IPS-18c (cell line): ENCODE measurements around the gene SHISA6.

Experiments used
- H3K4me3 ChIP-seq: 2 replicates; pipeline ENCODE4 v1.7.0; 2013; ENCODE audit warnings: low read depth, mild to moderate bottlenecking, low read length, moderate library complexity; ENCODE audit not compliant: insufficient read depth
- H3K9me3 ChIP-seq: one replicate; pipeline ENCODE4 v1.6.1; 2013; ENCODE audit warnings: mild to moderate bottlenecking, low read length, moderate library complexity; ENCODE audit not compliant: control insufficient read depth, insufficient read depth

Gene SHISA6

DNA sequence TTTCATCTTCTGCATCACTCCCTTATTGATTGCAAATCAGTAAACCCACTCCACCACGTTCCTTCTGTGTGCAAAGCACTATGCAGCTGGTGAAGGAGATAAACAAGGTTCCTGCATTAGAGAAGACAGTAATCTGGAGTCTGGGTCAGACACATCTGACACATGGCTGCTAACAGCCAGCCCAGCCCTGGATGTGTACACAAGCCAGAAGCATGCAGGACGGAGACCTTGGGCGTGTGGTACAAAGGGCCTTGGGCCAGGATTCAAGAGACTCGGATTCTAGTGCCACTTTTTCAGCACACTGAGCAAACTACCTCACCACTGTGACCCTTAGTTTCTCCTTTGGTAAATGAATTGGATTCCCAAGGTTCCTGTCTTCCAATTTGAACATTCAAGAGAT, 270.7 kb downstream of the SHISA6 start:
- Histone ChIP-seq H3K4me3 (no peak overlapping the region), H3K9me3 (no peaks in the 10 kb centered on the region)

DNA sequence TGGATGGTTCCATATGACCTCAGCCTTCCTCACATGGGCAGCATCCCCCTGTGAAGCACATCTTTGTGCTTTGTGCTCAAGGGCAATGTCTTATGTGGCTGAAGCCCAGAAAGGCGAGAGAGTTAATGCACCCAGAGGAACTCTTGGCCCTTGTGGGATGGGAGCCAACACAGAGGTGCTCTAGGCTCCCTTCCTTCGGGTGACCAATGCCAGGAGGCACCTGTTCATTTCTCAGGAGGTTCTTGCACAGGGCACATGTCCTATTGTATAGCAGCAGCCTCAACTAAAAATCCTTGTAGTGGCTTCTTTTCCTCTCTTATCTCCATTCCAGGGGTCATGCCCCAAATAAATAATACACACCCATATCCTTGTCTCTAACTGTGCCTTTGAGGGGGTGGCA, 273.6 kb downstream of the SHISA6 start:
- Histone ChIP-seq H3K9me3 (no peaks in the 10 kb centered on the region), H3K4me3 (no peak overlapping the region)

DNA sequence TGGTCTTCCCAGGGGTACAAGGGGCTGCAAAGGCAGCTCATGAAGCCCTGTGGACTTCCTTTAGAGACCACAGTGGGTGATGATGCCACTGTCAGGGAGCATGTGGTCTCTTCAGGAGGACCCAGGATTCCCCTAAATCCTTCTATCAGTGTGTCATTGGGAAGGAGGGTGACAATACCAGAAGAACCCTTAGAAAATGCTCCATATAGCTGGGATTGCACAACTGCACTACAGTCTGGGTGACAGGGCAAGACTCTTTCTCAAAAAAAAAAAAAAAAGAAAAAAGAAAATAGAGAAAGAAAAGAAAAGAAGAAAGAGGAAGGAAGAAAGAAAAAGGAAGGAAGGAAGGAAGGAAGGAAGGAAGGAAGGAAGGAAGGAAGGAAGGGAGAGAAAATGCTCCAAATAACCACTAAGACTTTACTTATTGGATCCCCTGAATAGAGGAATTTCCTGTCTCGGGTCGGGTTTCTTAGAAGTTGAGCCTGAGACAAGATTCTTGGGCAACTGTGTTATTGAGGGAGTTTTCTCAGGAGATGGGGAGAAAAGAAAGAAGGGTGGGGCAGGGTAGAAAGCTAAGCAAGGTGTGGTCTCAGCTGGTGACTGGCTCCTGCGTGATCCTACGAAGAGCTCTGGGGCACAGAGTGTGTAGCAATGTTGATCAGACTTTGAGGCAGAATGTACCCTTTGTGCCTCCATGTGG, 274.1 kb downstream of the SHISA6 start:
- H3K4me3 ChIP-seq: no peak overlapping the region

DNA sequence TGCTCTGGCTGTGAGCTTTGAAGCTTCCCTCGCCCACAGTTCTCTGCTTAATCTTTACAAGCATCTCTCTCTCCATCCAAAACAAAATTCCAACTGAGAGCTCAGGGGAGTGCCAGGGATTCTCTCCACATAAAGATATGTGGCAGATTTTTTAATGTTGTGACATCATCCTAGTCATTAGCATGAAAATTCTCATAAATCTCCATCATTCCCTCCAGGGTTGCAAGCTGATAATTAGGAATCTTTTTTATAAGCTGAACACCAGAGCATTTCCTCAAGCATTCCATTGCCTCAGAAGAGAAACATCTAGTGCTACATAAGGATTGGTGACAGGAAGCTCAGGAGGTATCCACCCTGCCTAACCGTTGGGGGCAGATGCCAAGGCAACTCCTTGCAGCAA, 274.9 kb downstream of the SHISA6 start:
- H3K9me3 ChIP-seq: no peaks in the 10 kb centered on the region
- no peak overlapping the region for H3K4me3 ChIP-seq

More for the DNA sequence above, 274.1 kb downstream of the SHISA6 start:
- no peaks in the 10 kb centered on the region for H3K9me3 ChIP-seq

DNA sequence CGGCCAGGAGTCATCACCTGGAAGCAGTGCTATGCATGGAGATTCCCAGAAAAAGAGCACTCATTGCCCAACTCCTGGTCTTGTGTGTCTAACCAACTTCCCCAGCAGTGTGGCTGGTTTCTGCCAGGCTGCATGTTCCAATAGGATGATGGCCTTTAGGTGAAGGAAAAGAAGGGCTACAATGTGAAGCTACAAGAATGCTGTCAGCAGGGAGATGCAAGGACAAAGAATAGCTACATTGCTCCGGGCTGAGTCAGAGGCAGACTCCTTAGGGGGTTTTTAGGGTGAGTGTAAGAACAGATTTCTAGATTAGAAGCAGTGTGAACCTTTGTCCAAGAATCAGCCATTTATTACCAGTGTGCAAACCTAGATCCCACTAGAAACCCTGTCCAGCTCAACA, 294.2 kb downstream of the SHISA6 start:
- no peak overlapping the region for H3K4me3 ChIP-seq
- peaks cover 2% of the 10 kb centered on the region for H3K9me3 ChIP-seq

DNA sequence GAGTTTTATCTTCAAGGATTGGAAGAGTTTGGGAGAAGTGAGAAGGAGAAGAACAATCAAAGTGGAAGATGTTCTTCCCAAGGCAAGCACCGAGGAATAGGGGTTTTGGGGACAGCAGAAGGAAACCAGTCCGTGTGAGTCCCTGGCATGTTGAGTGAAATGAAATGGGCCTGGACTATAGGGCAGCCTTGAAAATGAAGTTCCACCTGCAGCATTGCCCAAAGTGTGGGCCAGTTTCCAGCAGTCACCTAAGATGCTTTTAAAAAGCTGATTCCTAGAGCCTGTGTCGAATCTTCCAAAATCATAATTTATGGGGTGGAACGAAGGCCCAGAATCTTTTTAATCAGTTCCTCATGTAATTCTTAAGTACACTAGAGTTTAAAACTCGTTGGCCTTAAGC, 297.4 kb downstream of the SHISA6 start:
- peaks cover 2% of the 10 kb centered on the region for H3K9me3 ChIP-seq
- no peak overlapping the region for H3K4me3 ChIP-seq

DNA sequence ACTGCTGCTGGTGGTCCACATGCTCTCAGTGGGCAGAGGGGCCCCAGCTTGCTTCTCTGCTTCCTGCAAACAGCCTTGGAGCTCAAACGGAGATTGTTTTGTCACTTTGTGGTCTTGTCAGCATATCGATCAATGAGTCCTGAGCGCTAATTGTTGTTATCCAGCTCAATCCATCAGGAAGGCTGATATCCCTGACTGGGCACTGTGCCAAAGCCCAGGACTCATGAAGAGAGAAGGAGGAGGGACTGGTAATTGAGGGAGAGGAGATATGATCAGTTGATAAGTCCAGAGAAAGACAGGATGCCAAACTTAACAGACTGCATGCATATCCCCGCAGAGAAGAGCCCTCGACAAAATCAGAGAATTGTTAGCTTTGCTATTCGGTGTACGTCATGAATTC, 298.6 kb downstream of the SHISA6 start:
- Histone ChIP-seq H3K4me3 (no peak overlapping the region), H3K9me3 (peaks cover 2% of the 10 kb centered on the region)

DNA sequence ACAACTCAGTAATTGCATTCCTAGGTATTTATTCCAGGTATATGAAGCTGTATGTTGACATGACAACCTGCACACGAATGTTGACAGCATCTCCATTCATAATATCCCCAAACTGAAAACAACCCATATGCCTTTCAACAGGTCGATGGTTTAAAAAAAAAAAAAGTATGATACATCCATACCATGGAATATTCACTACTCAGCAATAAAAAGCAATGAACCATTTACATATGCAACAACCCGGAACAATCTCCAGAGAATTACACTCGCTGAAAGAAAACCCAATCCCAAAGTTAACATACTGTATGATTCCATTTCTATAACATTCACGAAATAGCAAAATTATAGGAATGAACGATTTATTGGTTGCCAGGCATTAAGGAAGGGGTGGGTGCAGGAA, 304.0 kb downstream of the SHISA6 start:
- Histone ChIP-seq H3K4me3 (no peak overlapping the region), H3K9me3 (no peaks in the 10 kb centered on the region)

DNA sequence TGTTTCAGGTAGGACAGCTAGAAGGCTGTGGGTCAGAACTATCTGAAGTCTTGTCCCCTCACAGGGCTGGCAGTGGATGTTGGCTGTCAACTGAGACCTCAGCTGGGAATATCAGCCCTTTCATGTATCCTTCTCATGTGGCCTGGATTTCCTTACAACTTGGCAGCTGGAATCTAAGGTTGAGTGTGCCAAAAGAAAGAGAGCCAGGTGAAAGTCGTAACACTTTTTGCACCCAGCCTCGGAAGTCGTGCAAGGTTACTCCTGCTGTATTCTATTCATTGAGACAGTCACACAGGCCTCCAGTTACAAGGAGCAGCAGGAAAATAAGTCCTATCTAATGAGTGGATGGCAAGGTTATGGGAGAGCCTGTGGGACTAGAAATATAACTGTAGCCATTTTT, 304.7 kb downstream of the SHISA6 start:
- no peaks in the 10 kb centered on the region for H3K9me3 ChIP-seq
- no peak overlapping the region for H3K4me3 ChIP-seq

DNA sequence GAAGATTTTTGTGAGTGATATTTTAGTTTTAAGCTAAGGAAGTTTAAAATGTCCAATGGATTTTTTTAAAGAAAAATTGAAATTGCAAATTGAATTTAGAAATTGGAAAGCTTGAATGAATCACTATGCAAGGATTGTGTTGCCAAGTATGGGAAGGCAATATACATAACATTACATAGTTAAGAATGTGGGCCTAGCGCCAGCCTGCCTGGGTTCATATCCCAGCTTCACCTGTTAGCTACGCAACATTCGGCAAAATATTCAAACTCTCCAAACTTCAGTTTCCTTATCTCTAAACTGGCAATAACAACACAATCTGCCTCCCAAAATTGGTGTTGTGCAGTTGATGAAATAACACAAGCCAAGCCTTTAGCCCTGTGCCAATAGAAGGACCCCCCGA, 306.8 kb downstream of the SHISA6 start:
- no peak overlapping the region for H3K4me3 ChIP-seq
- no peaks in the 10 kb centered on the region for H3K9me3 ChIP-seq

DNA sequence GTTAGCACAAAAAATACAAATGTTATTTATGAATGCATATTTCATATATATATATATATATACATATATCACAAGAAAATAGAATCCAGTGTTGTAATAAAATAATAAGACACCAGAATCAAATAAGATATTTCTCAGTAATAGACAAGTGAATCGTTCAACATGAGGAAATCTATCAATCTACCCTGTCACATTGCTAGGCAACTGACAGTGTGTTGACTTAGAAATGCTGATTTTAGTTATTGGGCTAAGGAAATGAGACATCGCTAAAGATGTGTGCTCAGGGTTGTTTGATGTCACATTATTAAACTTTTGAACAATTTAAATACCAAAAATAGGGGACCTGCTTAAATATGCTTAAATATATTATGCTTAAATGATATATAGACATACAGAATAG, 307.4 kb downstream of the SHISA6 start:
- no peak overlapping the region for H3K4me3 ChIP-seq

DNA sequence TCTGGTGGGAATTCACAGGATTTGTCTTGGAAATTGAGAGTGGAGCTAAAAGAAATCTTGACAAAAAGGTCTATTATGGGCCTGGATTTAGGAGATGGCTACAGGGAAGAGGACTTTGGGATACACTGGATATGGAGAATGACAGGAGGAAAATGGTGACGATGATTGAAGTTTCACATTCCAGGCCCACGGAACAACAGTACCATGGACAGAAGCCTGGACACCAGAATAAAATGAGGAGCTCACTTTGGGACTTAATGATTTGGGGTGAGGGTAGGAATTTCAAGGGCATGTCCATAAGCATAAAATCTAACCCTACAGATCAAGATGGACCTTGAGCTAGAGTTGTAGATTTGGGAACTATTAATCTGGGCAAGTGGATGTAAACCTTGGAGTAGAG, 309.4 kb downstream of the SHISA6 start:
- Histone ChIP-seq H3K4me3 (no peak overlapping the region), H3K9me3 (no peaks in the 10 kb centered on the region)

More for the DNA sequence above, 307.4 kb downstream of the SHISA6 start:
- no peaks in the 10 kb centered on the region for H3K9me3 ChIP-seq

DNA sequence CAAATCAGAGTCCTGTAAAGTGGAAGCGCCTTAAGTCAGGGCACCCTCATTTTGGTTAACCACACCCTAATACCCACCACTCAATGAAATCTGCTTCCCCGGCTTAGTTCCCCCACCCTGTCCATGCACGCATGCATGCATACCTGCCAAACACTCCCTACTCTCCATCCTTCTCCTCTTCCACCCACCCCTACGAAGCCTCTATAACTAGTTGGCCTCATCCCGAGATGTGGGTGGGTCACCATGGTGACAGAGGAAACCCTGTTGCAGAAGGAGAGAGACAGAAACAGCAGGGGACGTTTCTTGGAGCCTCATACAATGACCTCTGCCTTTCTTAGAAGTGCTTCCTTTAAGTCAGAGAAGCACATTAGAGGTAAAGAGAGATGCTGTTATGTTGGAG, 310.4 kb downstream of the SHISA6 start:
- H3K9me3 ChIP-seq: no peaks in the 10 kb centered on the region
- no peak overlapping the region for H3K4me3 ChIP-seq

DNA sequence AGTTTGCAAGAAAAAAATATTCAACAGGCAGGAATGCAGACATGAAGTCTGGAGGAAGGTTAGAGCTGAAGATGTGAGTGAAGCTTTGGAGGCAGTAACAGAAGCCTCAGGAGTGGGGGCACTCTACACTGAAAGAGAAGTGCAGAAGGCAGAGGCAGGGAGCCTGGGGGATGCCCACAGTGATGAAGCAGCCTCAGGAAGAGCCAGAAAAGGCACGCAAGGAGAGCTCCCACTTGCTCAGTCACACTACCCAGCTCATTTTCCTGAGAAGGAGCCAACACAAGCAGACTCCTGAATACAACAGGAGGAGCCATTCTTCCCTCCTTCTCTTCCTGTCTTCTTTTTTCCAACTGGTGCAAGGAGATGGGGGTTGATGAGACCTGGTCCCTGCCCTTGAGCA, 312.1 kb downstream of the SHISA6 start:
- Histone ChIP-seq H3K9me3 (no peaks in the 10 kb centered on the region), H3K4me3 (no peak overlapping the region)

DNA sequence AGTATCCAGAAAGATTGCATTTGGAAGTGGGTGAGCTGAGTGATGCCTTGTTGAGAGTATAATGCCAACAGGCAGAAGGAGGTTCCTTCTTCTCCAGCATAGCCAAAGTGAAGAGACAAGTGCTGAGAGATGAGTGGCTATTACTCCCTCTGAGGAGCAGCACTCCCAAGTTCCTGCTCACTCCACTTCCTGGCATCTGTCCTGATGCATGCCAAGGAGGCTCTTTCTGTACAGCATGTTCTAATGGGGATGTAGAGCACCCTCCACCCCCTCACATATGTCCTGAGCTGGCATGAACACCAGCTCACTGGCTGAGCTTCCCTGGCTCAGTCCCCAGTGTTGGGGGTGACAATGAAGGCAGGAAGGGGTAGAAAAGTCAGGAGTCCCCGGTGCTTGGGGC, 313.0 kb downstream of the SHISA6 start:
- H3K9me3 ChIP-seq: no peaks in the 10 kb centered on the region
- H3K4me3 ChIP-seq: no peak overlapping the region

DNA sequence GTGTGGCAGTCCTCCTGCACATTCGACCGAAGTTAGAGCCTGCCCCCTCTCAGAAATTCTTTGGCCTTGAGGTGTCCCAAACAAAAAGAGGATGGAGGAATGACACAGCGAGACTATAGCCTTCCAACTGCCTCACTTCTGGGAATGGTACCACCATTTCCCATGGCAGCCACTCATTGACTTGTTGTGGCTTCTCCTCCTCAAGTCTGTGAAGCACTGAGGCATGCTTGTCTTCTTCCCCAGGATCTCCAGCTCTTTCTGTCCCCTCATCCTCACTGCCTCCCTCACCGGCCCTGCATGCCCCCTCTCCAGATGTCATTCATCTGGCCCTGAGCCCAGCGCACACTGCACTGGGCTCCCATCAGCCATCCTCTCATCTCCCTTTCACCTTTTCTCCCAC, 313.5 kb downstream of the SHISA6 start:
- no peak overlapping the region for H3K4me3 ChIP-seq
- H3K9me3 ChIP-seq: no peaks in the 10 kb centered on the region

DNA sequence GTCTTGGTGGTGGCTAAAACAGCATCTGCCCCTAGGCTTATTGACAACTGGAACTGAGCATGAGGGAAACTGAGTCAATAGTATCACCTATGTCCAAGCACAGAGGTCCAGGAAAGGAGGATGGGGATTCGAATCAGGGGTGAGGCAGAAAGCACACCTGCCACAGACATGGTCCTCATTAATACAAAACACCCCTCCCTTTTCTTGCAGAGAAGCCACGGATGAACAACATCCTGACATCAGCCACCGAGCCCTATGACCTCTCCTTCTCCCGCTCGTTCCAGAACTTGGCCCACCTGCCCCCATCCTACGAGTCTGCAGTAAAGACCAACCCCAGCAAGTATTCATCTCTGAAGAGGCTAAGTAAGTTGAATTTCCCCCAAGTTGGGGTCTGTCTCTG, 314.5 kb downstream of the SHISA6 start:
- H3K4me3 ChIP-seq: no peak overlapping the region
- H3K9me3 ChIP-seq: no peaks in the 10 kb centered on the region

DNA sequence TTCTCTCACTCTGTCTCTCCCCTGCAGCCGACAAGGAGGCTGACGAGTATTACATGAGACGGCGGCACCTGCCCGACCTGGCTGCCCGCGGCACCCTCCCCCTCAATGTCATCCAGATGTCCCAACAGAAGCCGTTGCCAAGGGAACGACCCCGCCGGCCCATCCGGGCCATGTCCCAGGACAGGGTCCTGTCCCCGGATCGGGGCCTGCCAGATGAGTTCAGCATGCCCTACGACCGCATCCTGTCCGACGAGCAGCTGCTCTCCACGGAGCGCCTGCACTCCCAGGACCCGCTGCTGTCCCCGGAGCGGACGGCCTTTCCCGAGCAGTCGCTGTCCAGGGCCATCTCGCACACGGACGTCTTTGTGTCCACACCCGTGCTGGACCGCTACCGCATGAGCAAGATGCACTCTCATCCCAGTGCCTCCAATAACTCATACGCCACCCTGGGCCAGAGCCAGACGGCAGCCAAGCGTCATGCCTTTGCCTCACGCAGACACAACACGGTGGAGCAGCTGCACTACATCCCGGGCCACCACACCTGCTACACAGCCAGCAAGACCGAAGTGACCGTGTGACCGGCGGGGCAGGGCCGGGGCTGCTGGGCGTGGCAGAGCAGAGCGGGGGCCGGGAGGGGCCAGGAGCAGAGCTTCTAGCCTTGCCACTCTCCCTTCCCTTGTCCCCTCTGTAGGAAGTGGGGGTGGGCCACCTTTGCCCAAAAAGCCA, 316.9 kb downstream of the SHISA6 start:
- Histone ChIP-seq H3K9me3 (no peaks in the 10 kb centered on the region), H3K4me3 (no peak overlapping the region)
